Tibial nerve (tissue), 3 donors: ENCODE data around the gene LRRC56.

Source experiments
- CTCF ChIP-seq, 5 experiments: fragments of 200-600 bp in 3 of 5; fragments of 450-650 bp in 2 of 5; sonication (generic) in 3 of 5; IDR thresholded peaks; one replicate each; pipeline ENCODE4 v1.5.1; 2016 to 2019; ENCODE audit warnings: antibody characterized with exemption in 5 of 5, mild to moderate bottlenecking in 3 of 5, moderate library complexity in 2 of 5
- POLR2A ChIP-seq, 2 donors: fragments of 450-650 bp; IDR thresholded peaks; one replicate each; pipeline ENCODE4 v1.6.1; 2017; ENCODE audit warnings: antibody characterized with exemption in 2 of 2, mild to moderate bottlenecking in 2 of 2, moderate library complexity in 2 of 2

- no peak for TF ChIP-seq CTCF (IDR thresholded peaks at IDR 0.05)
- TF ChIP-seq POLR2A (IDR thresholded peaks at IDR 0.05), result no peak
Measured at GRCh38 chr11:562046-562645, 24.8 kb downstream of the LRRC56 start.
